HEK293 (cell line): ENCODE data around the gene SIAH2.

ENCODE experiments used
- CTCF ChIA-PET: fragments of 350-600 bp; formaldehyde crosslinking; extraction: SDS; loops from one replicate; lab custom pipeline; 2021; ENCODE audit warnings: antibody characterized with exemption; lab: Yijun Ruan, JAX
- POLR2A ChIA-PET: fragments of 300-600 bp; formaldehyde crosslinking; extraction: SDS; loops from one replicate; lab custom pipeline; 2020; ENCODE audit warnings: antibody characterized with exemption, inconsistent platforms; lab: Yijun Ruan, JAX
- H3K27ac ChIP-seq: fragments of 200-500 bp; sonication (Bioruptor generic); 2 replicates; pipeline ENCODE4 v1.5.1; 2014; ENCODE audit warnings: low read depth, low read length, control low read depth, inconsistent platforms; ENCODE audit errors: extremely low read depth
- H3K36me3 ChIP-seq, 2 experiments: fragments of 200-500 bp in 1 of 2; sonication (Bioruptor generic) in 1 of 2; 1 replicate in 1 of 2; 2 replicates in 1 of 2; pipeline ENCODE4 v1.5.1; 2014 to 2017; ENCODE audit warnings: inconsistent platforms in 2 of 2, low read length in 2 of 2; ENCODE audit not compliant: control insufficient read depth in 2 of 2, insufficient read depth in 1 of 2
- H3K4me1 ChIP-seq: fragments of 200-500 bp; sonication (Bioruptor generic); 2 replicates; pipeline ENCODE4 v1.5.1; 2014; ENCODE audit warnings: mild to moderate bottlenecking, low read length, inconsistent platforms; ENCODE audit not compliant: control insufficient read depth, insufficient read depth
- H3K4me3 ChIP-seq: 2 replicates; pipeline ENCODE4 v1.5.1; 2011; ENCODE audit warnings: low read depth, mild to moderate bottlenecking, control low read depth, low read length, moderate library complexity
- H3K9me3 ChIP-seq: fragments of 200-500 bp; sonication (Bioruptor generic); 2 replicates; pipeline ENCODE4 v1.5.1; 2014; ENCODE audit warnings: low read depth, low read length, inconsistent platforms; ENCODE audit not compliant: control insufficient read depth, insufficient read depth
- BCL11A ChIP-seq: fragments of 450-650 bp; formaldehyde crosslinking; IDR thresholded peaks from 2 replicates; pipeline ENCODE4 v1.5.1; 2016; ENCODE audit warnings: low read depth, missing biosample characterization, missing genetic modification characterization
- CTCF ChIP-seq: fragments of 450-650 bp; formaldehyde crosslinking; IDR thresholded peaks from 2 replicates; pipeline ENCODE4 v1.5.1; 2016; ENCODE audit warnings: missing biosample characterization, missing genetic modification characterization
- GLIS1 ChIP-seq: fragments of 450-650 bp; formaldehyde crosslinking; IDR thresholded peaks from 2 replicates; pipeline ENCODE4 v1.5.1; 2016; ENCODE audit warnings: missing biosample characterization, missing genetic modification characterization
- IKZF3 ChIP-seq: fragments of 450-650 bp; IDR thresholded peaks from 2 replicates; pipeline ENCODE4 v1.5.0; 2018; ENCODE audit warnings: missing biosample characterization, mild to moderate bottlenecking, missing genetic modification characterization, moderate library complexity
- KLF10 ChIP-seq: fragments of 450-650 bp; IDR thresholded peaks from 2 replicates; pipeline ENCODE4 v1.5.1; 2018; ENCODE audit warnings: missing biosample characterization, mild to moderate bottlenecking, missing genetic modification characterization
- KLF17 ChIP-seq: fragments of 450-650 bp; formaldehyde crosslinking; IDR thresholded peaks from 2 replicates; pipeline ENCODE4 v1.5.1; 2016; ENCODE audit warnings: missing biosample characterization, missing genetic modification characterization
- SALL2 ChIP-seq: fragments of 450-650 bp; formaldehyde crosslinking; IDR thresholded peaks from 2 replicates; pipeline ENCODE4 v1.5.0; 2017; ENCODE audit warnings: missing biosample characterization, mild to moderate bottlenecking, missing genetic modification characterization, borderline replicate concordance
- SP2 ChIP-seq: fragments of 450-650 bp; formaldehyde crosslinking; IDR thresholded peaks from 2 replicates; pipeline ENCODE4 v1.5.1; 2016; ENCODE audit warnings: missing biosample characterization, missing genetic modification characterization
- SP7 ChIP-seq: fragments of 450-650 bp; formaldehyde crosslinking; IDR thresholded peaks from 2 replicates; pipeline ENCODE4 v1.5.1; 2016; ENCODE audit warnings: missing biosample characterization, missing genetic modification characterization
- ZBTB17 ChIP-seq: fragments of 450-650 bp; formaldehyde crosslinking; IDR thresholded peaks from 2 replicates; pipeline ENCODE4 v1.5.1; 2016; ENCODE audit warnings: missing biosample characterization, missing genetic modification characterization
- ZFP37 ChIP-seq: fragments of 450-650 bp; formaldehyde crosslinking; IDR thresholded peaks from 2 replicates; pipeline ENCODE4 v1.5.1; 2016; ENCODE audit warnings: missing biosample characterization, missing genetic modification characterization
- ZNF133 ChIP-seq: fragments of 450-650 bp; formaldehyde crosslinking; IDR thresholded peaks from 2 replicates; pipeline ENCODE4 v1.5.1; 2016; ENCODE audit warnings: missing biosample characterization, missing genetic modification characterization
- ZNF2 ChIP-seq: fragments of 450-650 bp; formaldehyde crosslinking; IDR thresholded peaks from 2 replicates; pipeline ENCODE4 v1.5.1; 2016; ENCODE audit warnings: missing biosample characterization, missing genetic modification characterization
- ZNF398 ChIP-seq: fragments of 450-650 bp; formaldehyde crosslinking; IDR thresholded peaks from 2 replicates; pipeline ENCODE4 v1.5.1; 2017; ENCODE audit warnings: missing biosample characterization, missing genetic modification characterization
- ZNF426 ChIP-seq: fragments of 450-650 bp; formaldehyde crosslinking; IDR thresholded peaks from 2 replicates; pipeline ENCODE4 v1.5.1; 2017; ENCODE audit warnings: missing biosample characterization, missing genetic modification characterization, mild to moderate bottlenecking, inconsistent platforms, moderate library complexity
- ZNF488 ChIP-seq: fragments of 450-650 bp; formaldehyde crosslinking; IDR thresholded peaks from 2 replicates; pipeline ENCODE4 v1.5.1; 2016; ENCODE audit warnings: missing biosample characterization, missing genetic modification characterization
- ZNF530 ChIP-seq: fragments of 450-650 bp; formaldehyde crosslinking; IDR thresholded peaks from 2 replicates; pipeline ENCODE4 v1.5.1; 2016; ENCODE audit warnings: low read depth, missing biosample characterization, missing genetic modification characterization
- ZNF571 ChIP-seq: fragments of 450-650 bp; formaldehyde crosslinking; IDR thresholded peaks from 2 replicates; pipeline ENCODE4 v1.5.0; 2017; ENCODE audit warnings: missing biosample characterization, missing genetic modification characterization
- ZNF580 ChIP-seq: fragments of 450-650 bp; formaldehyde crosslinking; IDR thresholded peaks from 2 replicates; pipeline ENCODE4 v1.5.1; 2016; ENCODE audit warnings: missing biosample characterization, missing genetic modification characterization
- ZNF600 ChIP-seq: fragments of 450-650 bp; formaldehyde crosslinking; IDR thresholded peaks from 2 replicates; pipeline ENCODE4 v1.5.1; 2016; ENCODE audit warnings: missing biosample characterization, missing genetic modification characterization
- ZNF629 ChIP-seq: fragments of 450-650 bp; formaldehyde crosslinking; IDR thresholded peaks from 2 replicates; pipeline ENCODE4 v1.5.1; 2017; ENCODE audit warnings: missing biosample characterization, missing genetic modification characterization
- ZNF645 ChIP-seq: fragments of 450-650 bp; formaldehyde crosslinking; IDR thresholded peaks from 2 replicates; pipeline ENCODE4; 2016; ENCODE audit warnings: missing biosample characterization, missing genetic modification characterization
- ZNF747 ChIP-seq: fragments of 450-650 bp; formaldehyde crosslinking; IDR thresholded peaks from 2 replicates; pipeline ENCODE4 v1.5.1; 2016; ENCODE audit warnings: missing biosample characterization, missing genetic modification characterization

The SIAH2 gene

GRCh38 chr3:150763122-150763840, at the start of gene SIAH2 (continued):
- TF ChIP-seq GLIS1 (tag by site-specific recombination) (peak; percentile 70), ZNF600 (0 out of 2 replicates have a peak, but pooled peaks have one; percentile 30), ZNF580 (tag by site-specific recombination) (0 out of 2 replicates have a peak, but pooled peaks have one; percentile 30), KLF10 (tag by site-specific recombination) (peak; percentile 53; the same call in 1 of the 2 replicates), SP7 (tag by site-specific recombination) (peak; percentile 59; the same call in 1 of the 2 replicates), ZFP37 (tag by site-specific recombination) (peak; percentile 77; the same call in 1 of the 2 replicates)
- TF ChIP-seq, all 188 proteins: peak for 43

- ChIA-PET CTCF (no interaction called here), POLR2A (no interaction called here)
- Histone ChIP-seq H3K4me3 (no peak overlapping the region), H3K9me3 (no peaks in the 10 kb centered on the region), H3K27ac (no peak overlapping the region), H3K4me1 (no peaks in the 10 kb centered on the region), H3K36me3 (no peaks in the 10 kb centered on the region)
- no peak for TF ChIP-seq ZNF2 (tag by site-specific recombination)
These were observed 49.0 kb upstream of the SIAH2 start for GRCh38 chr3:150811984-150812383.

GRCh38 chr3:150810641-150811040, 47.7 kb upstream of the SIAH2 start:
- Histone ChIP-seq H3K9me3 (no peaks in the 10 kb centered on the region), H3K4me1 (no peaks in the 10 kb centered on the region), H3K36me3 (no peaks in the 10 kb centered on the region), H3K4me3 (no peak overlapping the region), H3K27ac (no peak overlapping the region)
- TF ChIP-seq ZBTB17 (tag by site-specific recombination) (no peak), BCL11A (tag by site-specific recombination) (no peak), ZNF571 (tag by site-specific recombination) (no peak), IKZF3 (no peak), ZNF133 (tag by site-specific recombination) (no peak), SP2 (no peak), ZNF747 (tag by site-specific recombination) (no peak), ZNF530 (no peak)
- ChIA-PET POLR2A (no interaction called here), CTCF (no interaction called here)

GRCh38 chr3:150806185-150806835, 43.3 kb upstream of the SIAH2 start:
- POLR2A ChIA-PET = no interaction called here
- H3K4me3 ChIP-seq = no peak overlapping the region
- CTCF ChIA-PET = no interaction called here
- H3K27ac ChIP-seq = no peak overlapping the region
- H3K9me3 ChIP-seq = no peaks in the 10 kb centered on the region
- no peaks in the 10 kb centered on the region for H3K36me3 ChIP-seq
- H3K4me1 ChIP-seq = no peaks in the 10 kb centered on the region
- TF ChIP-seq ZNF488 (tag by site-specific recombination) (no peak), CTCF (no peak), SALL2 (no peak), SP2 (no peak), ZNF426 (tag by site-specific recombination) (no peak), ZNF398 (no peak), ZNF629 (tag by site-specific recombination) (no peak), KLF17 (tag by site-specific recombination) (no peak), ZNF645 (tag by site-specific recombination) (no peak), KLF10 (tag by site-specific recombination) (no peak)
